T-cell (primary cell): Measurements from ENCODE around the gene PDE4B. TPM values are rescaled to one million over a fixed set of nuclear protein-coding genes. Genes with fewer than 3 reads are reported as not detected.
A peak's percentile ranks its signal among the peaks of the same experiment; 100 is the strongest.

Experiments used
- ATAC-seq, 4 experiments: fragments of 200-7000 bp in 3 of 4; fragments of 150-1000 bp in 1 of 4; cut with Tn5 transposase; replicated peaks in 1 of 4; 1 replicate in 3 of 4; 2 replicates in 1 of 4; pipeline ENCODE4 v1.10.0; 2021; ENCODE audit warnings: moderate library complexity in 3 of 4, mild to moderate bottlenecking in 2 of 4, moderate number of reproducible peaks in 1 of 4
- CTCF ChIA-PET, 2 donors: fragments of 300-600 bp; sonication (Branson Sonifier 250); formaldehyde crosslinking; loops; one replicate each; lab custom pipeline; 2022; ENCODE audit warnings: antibody characterized with exemption in 2 of 2; lab: Charles Lee
- POLR2A ChIA-PET, 2 donors: fragments of 300-600 bp; sonication (Branson Sonifier 250); formaldehyde crosslinking; loops; one replicate each; lab custom pipeline; 2022; ENCODE audit warnings: antibody characterized with exemption in 2 of 2; lab: Charles Lee
- DNase-seq, 35 experiments: peaks; one replicate each; pipeline versions ENCODE4 v3.0.0 to v3.0.0-alpha.2; 2013 to 2023
- H3K27ac ChIP-seq: one replicate; pipeline ENCODE4 v1.5.1; 2013; ENCODE audit warnings: low read length
- H3K27me3 ChIP-seq, 2 experiments: replicated peaks in 1 of 2; 1 replicate in 1 of 2; 2 replicates in 1 of 2; pipeline versions ENCODE4 v1.6.1 to v1.7.0; 2013; ENCODE audit warnings: low read length in 1 of 2, mixed read lengths in 1 of 2; ENCODE audit not compliant: control insufficient read depth in 2 of 2, insufficient read depth in 2 of 2; ENCODE audit errors: extremely low read depth in 1 of 2
- H3K36me3 ChIP-seq, 2 donors: 1 replicate in 1 of 2; 2 replicates in 1 of 2; pipeline versions ENCODE4 v1.6.1 to v1.7.0; 2013; ENCODE audit warnings: low read length in 1 of 2; ENCODE audit not compliant: control insufficient read depth in 2 of 2, insufficient read depth in 1 of 2; ENCODE audit errors: extremely low read depth in 1 of 2
- H3K4me1 ChIP-seq, 2 experiments: 1 replicate in 1 of 2; 2 replicates in 1 of 2; pipeline versions ENCODE4 v1.6.1 to v1.7.0; 2013; ENCODE audit warnings: low read length in 2 of 2, mixed read lengths in 1 of 2; ENCODE audit not compliant: insufficient read depth in 2 of 2, control insufficient read depth in 1 of 2; ENCODE audit errors: extremely low read depth in 1 of 2
- H3K4me3 ChIP-seq, 2 donors: 1 replicate in 1 of 2; 2 replicates in 1 of 2; pipeline versions ENCODE4 v1.5.1 to v1.7.0; 2013; ENCODE audit warnings: mild to moderate bottlenecking in 2 of 2, low read length in 1 of 2, moderate library complexity in 1 of 2; ENCODE audit not compliant: control insufficient read depth in 1 of 2; ENCODE audit errors: extremely low read depth in 1 of 2
- H3K9me3 ChIP-seq: 2 replicates; pipeline ENCODE4 v1.7.0; 2013
- H3K27ac Mint-ChIP-seq, 2 donors: one replicate each; pipeline ENCODE4 v1.8.0; 2020 to 2021; ENCODE audit warnings: mild to moderate bottlenecking in 2 of 2, mixed read lengths in 2 of 2
- H3K27me3 Mint-ChIP-seq, 2 donors: one replicate each; pipeline ENCODE4 v1.8.0; 2021 to 2022; ENCODE audit warnings: mixed read lengths in 2 of 2
- H3K36me3 Mint-ChIP-seq: one replicate; pipeline ENCODE4 v1.8.0; 2021; ENCODE audit warnings: mixed read lengths
- H3K4me1 Mint-ChIP-seq, 3 donors: one replicate each; pipeline ENCODE4 v1.8.0; 2020 to 2022; ENCODE audit warnings: mixed read lengths in 3 of 3, mild to moderate bottlenecking in 1 of 3
- H3K4me3 Mint-ChIP-seq, 3 donors: one replicate each; pipeline ENCODE4 v1.8.0; 2020 to 2022; ENCODE audit warnings: mild to moderate bottlenecking in 3 of 3, mixed read lengths in 3 of 3, moderate library complexity in 3 of 3
- H3K9me3 Mint-ChIP-seq, 3 donors: one replicate each; pipeline ENCODE4 v1.8.0; 2020 to 2022; ENCODE audit warnings: mixed read lengths in 3 of 3
- WGBS: methylation state at CpG from one replicate; pipeline ENCODE4 v1.1.5; 2013; ENCODE audit warnings: missing lambda C conversion rate; ENCODE audit not compliant: insufficient coverage; 5-methylcytosine and 5-hydroxymethylcytosine counted together
- total RNA-seq, 35 experiments: library from RNA in 6 of 35; stranded (reverse) in 6 of 35; fragments of 120-200 nt in 1 of 35; gene quantifications; one replicate each; pipeline versions ENCODE4 v1.2.1 to v1.2.4 and lab custom pipeline; 2013 to 2026

The PDE4B gene
- total RNA-seq, 5 donors from 2014 or later (not counting 1 experiment from before 2014, with no cell fraction given): 46.3 to 103 (median 54.1) TPM

DNA sequence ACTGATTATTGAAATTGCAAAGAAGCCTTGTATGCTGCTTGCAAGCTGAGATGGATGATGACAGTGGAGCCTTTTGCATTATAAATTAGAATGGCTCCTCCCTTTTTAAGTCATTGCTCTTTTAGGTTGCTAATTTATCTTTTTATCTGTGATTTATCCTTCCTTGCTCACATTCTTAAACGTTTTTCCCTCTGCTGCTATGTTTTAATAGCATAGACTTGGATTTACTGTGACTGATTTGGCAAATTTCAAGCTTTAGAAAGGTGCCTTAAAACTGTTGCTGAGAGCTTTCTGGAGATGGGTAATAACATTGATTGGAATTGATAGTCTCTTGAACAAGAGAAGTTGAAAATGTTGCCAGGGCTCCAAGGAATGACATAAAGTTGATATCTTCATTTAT lies 427.8 kb downstream of the PDE4B start:
- CTCF ChIA-PET: no interaction called here

DNA sequence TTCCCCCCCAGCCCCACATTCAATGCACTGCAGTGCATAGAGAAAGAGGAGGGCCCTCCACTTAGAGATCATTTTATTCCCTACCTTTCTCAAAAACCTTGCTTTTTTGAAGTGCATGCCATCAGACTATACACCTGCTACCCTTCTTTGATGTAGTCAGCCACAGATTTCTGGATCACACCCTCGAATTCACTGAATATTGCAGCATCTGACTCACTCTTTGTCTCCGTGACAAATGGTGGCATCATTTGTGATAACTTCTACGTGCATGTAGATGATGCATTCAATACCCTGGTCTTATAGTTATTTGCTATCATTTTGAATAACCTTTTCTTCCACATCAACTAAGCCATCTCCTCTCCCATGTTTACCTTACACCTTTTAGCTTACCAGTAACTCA lies 431.0 kb downstream of the PDE4B start:
- Mint-ChIP-seq H3K27ac (no peak overlapping the region), H3K4me3 (no peak overlapping the region), H3K27me3 (peaks cover 12 to 15% of the 10 kb centered on the region in 2 donors), H3K9me3 (no peaks in the 10 kb centered on the region), H3K4me1 (no peaks in the 10 kb centered on the region), H3K36me3 (no peaks in the 10 kb centered on the region)
- CTCF ChIA-PET: no interaction called here
- Histone ChIP-seq H3K36me3 (no peaks in the 10 kb centered on the region), H3K9me3 (no peaks in the 10 kb centered on the region), H3K27me3 (no peaks in the 10 kb centered on the region), H3K27ac (no peak overlapping the region), H3K4me3 (no peak overlapping the region), H3K4me1 (no peaks in the 10 kb centered on the region)
- DNase-seq (no peak), ATAC-seq (no peak)
- POLR2A ChIA-PET: no interaction called here
- WGBS: no CpG with 5 or more reads among the region's 3 CpGs

More for the DNA sequence above, 427.8 kb downstream of the PDE4B start:
- H3K27me3 ChIP-seq: no peaks in the 10 kb centered on the region
- H3K36me3 Mint-ChIP-seq: no peaks in the 10 kb centered on the region
- H3K9me3 Mint-ChIP-seq: peaks cover 0 to 3% (median 0%) of the 10 kb centered on the region in 3 donors
- peaks cover 0 to 2% (median 0%) of the 10 kb centered on the region in 3 donors for H3K4me1 Mint-ChIP-seq
- DNase-seq (no peak), ATAC-seq (no peak)
- H3K27ac Mint-ChIP-seq: no peak overlapping the region
- no peaks in the 10 kb centered on the region for H3K9me3 ChIP-seq
- H3K27ac ChIP-seq: no peak overlapping the region
- WGBS: no CpG with 5 or more reads among the region's 1 CpG
- H3K36me3 ChIP-seq: no peaks in the 10 kb centered on the region
- peaks cover 12 to 15% of the 10 kb centered on the region in 2 donors for H3K27me3 Mint-ChIP-seq
- H3K4me3 ChIP-seq: no peak overlapping the region
- no peaks in the 10 kb centered on the region for H3K4me1 ChIP-seq
- POLR2A ChIA-PET: no interaction called here
- no peak overlapping the region for H3K4me3 Mint-ChIP-seq

DNA sequence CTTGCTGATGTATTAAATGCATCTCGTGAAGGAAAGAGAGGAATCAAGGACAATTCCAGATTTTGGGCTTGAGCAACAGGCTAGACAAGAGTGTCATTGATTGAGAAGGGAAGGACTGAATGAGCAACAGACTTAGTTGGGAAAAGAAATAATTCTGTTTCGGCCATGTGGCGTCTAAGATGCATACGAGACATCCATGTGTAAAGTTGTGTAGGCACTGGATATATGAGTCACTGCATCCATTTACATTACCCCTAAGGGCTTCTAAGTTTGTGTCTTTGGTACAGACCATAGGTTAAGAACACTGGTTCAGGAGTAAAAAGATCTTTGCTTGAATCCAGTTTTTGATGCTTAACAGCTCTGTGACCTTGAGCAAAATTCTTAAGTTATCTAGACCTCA lies 434.3 kb downstream of the PDE4B start:
- 73% methylated on average over 1 of the region's 4 CpGs for WGBS
- Histone ChIP-seq H3K9me3 (no peaks in the 10 kb centered on the region), H3K4me1 (no peaks in the 10 kb centered on the region), H3K27ac (no peak overlapping the region), H3K4me3 (no peak overlapping the region), H3K36me3 (no peaks in the 10 kb centered on the region), H3K27me3 (no peaks in the 10 kb centered on the region)
- ATAC-seq: no peak
- no peak for DNase-seq
- Mint-ChIP-seq H3K27me3 (peaks cover 12 to 19% of the 10 kb centered on the region in 2 donors), H3K27ac (no peak overlapping the region), H3K4me3 (no peak overlapping the region), H3K36me3 (no peaks in the 10 kb centered on the region), H3K4me1 (peaks cover 0 to 3% (median 3%) of the 10 kb centered on the region in 3 donors), H3K9me3 (no peaks in the 10 kb centered on the region)
- POLR2A ChIA-PET: interaction anchor here in 1 of 2 donors (0.5 kb wide), 1 partner anchor 428 kb away, joined by 4 read pairs; no protein-coding TSS in a partner anchor
- CTCF ChIA-PET: interaction anchor here in 1 of 2 donors (0.6 to 1.4 kb wide), 3 partner anchors 17 to 991 kb away, joined by 3 to 4 read pairs (median 3); no protein-coding TSS in a partner anchor

DNA sequence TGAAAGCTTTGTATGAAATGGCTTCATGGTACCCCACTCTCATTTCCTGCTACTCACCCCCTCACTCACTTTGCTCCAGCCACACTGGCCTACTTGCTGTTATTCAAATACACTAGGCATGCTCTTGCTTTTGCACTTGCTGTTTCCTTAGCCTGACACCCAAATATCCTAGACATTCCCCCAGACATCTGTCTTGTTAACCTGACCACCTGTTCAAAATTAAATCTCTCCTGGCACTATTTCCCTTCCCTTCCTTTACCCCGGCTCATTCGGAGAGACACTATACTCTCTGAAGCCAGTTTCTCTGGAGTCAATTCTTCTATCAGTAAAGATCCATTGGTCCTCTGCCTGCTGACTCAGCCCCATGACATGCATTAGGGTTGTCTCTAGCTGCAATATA lies 435.3 kb downstream of the PDE4B start:
- H3K27ac ChIP-seq: no peak overlapping the region
- POLR2A ChIA-PET: no interaction called here
- ATAC-seq: no peak
- no peaks in the 10 kb centered on the region for H3K9me3 ChIP-seq
- no peak for DNase-seq
- Mint-ChIP-seq H3K4me1 (peaks cover 0 to 3% (median 3%) of the 10 kb centered on the region in 3 donors), H3K27ac (no peak overlapping the region), H3K4me3 (no peak overlapping the region), H3K36me3 (no peaks in the 10 kb centered on the region), H3K9me3 (no peaks in the 10 kb centered on the region), H3K27me3 (peaks cover 12 to 19% of the 10 kb centered on the region in 2 donors)
- CTCF ChIA-PET: interaction anchor here in 1 of 2 donors (1.4 kb wide), 1 partner anchor 32 kb away, joined by 4 read pairs; no protein-coding TSS in a partner anchor
- H3K36me3 ChIP-seq: no peaks in the 10 kb centered on the region
- H3K4me3 ChIP-seq: no peak overlapping the region
- WGBS: 100% methylated on average over 1 of the region's 2 CpGs
- no peaks in the 10 kb centered on the region for H3K4me1 ChIP-seq
- no peaks in the 10 kb centered on the region for H3K27me3 ChIP-seq

DNA sequence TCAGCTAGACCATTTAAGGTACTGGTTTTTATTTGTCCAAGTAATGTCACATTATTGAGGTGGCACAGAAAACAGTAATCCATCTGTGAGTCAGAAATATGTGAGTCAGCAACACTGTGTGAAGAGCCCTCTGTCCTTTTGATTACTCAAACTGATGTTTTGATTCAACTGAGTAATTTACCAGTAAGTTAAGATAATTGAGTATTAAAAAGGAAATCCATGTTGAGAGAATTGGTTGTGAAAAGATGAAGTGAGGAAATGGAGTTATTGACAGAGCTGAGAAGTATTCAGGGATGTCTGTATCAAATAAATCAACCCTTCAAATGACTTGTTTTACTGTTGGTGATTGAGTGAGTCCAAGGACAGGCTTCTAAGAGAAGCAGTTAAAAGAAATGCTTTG lies 438.5 kb downstream of the PDE4B start:
- POLR2A ChIA-PET: interaction anchor here in 1 of 2 donors (0.7 kb wide), 1 partner anchor 61 kb away, joined by 4 read pairs; no protein-coding TSS in a partner anchor
- no peak overlapping the region for H3K4me3 ChIP-seq
- Mint-ChIP-seq H3K4me3 (no peak overlapping the region), H3K36me3 (no peaks in the 10 kb centered on the region), H3K27me3 (peaks cover 6 to 11% of the 10 kb centered on the region in 2 donors), H3K9me3 (no peaks in the 10 kb centered on the region), H3K4me1 (peaks cover 0 to 3% (median 3%) of the 10 kb centered on the region in 3 donors), H3K27ac (peak overlapping the region in 1 of 2 donors; percentile 50)
- H3K27me3 ChIP-seq: peaks cover 0 to 3% of the 10 kb centered on the region in 2 experiments
- no peak for DNase-seq
- CTCF ChIA-PET: interaction anchor here in 1 of 2 donors (0.7 to 1.1 kb wide), 2 partner anchors 11 to 23 kb away, joined by 3 to 6 read pairs; no protein-coding TSS in a partner anchor
- H3K9me3 ChIP-seq: no peaks in the 10 kb centered on the region
- no peak overlapping the region for H3K27ac ChIP-seq
- H3K4me1 ChIP-seq: no peaks in the 10 kb centered on the region
- ATAC-seq: no peak
- no peaks in the 10 kb centered on the region for H3K36me3 ChIP-seq

DNA sequence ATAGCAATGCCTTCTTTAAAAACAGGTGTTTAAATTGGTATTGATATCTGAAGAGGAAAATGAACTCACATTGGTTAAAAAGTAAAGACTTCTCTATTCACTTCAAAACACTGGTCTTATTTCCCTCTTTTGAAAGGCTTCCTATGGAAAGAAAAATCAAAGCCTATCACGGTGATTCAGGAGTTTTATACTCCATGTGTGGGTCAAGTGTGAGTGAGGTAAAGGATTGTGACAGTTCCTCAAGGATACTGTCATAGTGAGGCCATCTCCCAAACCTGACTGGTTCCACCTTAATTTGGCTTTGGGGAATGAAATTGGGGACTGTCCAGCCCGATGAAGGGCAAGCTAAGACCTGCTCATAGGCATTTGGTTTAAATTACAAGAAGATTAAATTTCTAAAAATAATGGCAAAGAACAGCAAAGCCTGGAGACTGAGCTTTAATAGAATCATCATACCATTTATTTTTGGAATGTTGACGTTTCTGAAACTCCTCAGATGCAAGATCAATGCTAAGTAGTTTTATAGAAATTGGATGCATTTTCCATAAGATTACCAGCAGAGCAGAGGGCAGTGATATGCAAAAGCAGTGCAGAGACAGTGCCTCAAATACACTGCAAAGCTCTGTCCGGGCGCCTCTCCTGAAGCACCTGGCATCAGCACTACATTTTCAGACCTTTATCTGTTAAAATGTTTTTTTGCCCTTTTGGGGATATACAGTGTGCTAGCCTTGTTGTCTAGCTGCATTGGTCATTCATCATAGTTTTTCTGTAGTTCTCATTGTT lies 439.2 kb downstream of the PDE4B start:
- ChIA-PET CTCF (interaction anchor here in 1 of 2 donors (1.1 to 1.2 kb wide), 2 partner anchors 10 to 204 kb away, joined by 3 to 6 read pairs; no protein-coding TSS in a partner anchor), POLR2A (no interaction called here)
- Histone ChIP-seq H3K36me3 (no peaks in the 10 kb centered on the region), H3K27ac (no peak overlapping the region), H3K27me3 (peaks cover 0 to 3% of the 10 kb centered on the region in 2 experiments), H3K4me3 (no peak overlapping the region), H3K4me1 (no peaks in the 10 kb centered on the region), H3K9me3 (no peaks in the 10 kb centered on the region)
- Mint-ChIP-seq H3K36me3 (no peaks in the 10 kb centered on the region), H3K27me3 (peaks cover 12 to 17% of the 10 kb centered on the region in 2 donors), H3K4me1 (peaks cover 0 to 3% (median 3%) of the 10 kb centered on the region in 3 donors), H3K9me3 (no peaks in the 10 kb centered on the region), H3K27ac (no peak overlapping the region), H3K4me3 (no peak overlapping the region)
- ATAC-seq (no peak), DNase-seq (no peak)
- WGBS: no CpG with 5 or more reads among the region's 5 CpGs
